ENCODE measurements around the gene ATP6AP1. TPM values are rescaled to one million over a fixed set of nuclear protein-coding genes. Genes with fewer than 3 reads are reported as not detected.
A peak's percentile ranks its signal among the peaks of the same experiment; 100 is the strongest.

ATP6AP1 gene
- total and polyA plus RNA-seq, 2 of the 13 experiments (the other 11 are each of a cell fraction or from before 2014, with no cell fraction given): 56.7 to 110 TPM

DNA sequence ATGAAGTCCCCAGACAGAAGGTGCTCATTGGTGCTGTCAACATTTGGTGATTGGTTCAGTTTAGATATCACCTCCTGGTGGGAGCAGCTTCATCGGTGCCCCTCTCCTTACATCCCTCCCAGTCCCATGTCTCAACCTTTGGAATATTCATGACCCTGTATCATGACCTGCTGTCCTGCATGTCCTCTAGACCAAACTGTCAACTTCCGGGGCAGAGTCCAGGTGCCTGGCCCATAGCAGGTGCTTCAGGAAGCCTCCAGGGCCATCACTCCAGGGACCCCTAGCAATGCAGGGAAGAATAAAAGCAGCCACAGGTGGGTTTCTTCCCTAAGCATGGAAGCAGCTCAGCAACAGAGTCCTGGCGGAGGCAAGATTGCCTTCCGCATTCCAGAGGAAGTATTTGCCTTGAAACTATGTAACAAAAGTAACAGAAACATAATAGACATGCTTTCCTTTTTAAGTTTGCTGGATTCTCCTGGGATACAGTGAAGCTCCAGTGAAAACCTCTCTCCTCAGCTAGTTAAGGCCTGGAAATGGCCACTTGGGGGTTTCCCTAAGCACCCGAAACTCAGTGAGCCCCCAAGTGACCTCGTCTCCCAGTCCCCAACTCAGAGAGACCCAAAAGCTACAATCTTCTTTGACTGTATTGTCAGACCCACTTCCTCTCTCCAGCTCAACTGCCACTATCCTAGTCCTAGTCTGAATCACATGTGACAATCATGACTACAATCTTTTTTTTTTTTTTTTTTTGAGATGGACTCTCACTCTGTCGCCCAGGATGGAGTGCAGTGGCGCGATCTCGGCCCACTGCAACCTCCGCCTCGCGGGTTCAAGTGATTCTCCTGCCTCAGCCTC lies 1.3 kb upstream of the ATP6AP1 start:
- in situ Hi-C loops (cut with HindIII; ENCODE audit: extremely low pct_ligation_motif_present, low pct_unique_long_range_greater_than_20kb) (no loop called here), intact Hi-C loops (cut with micrococcal nuclease; ENCODE audit: unreplicated experiment) (no loop called here)
- Histone ChIP-seq H3K27ac (ENCODE audit: extremely low read length, insufficient read depth, low read length) (no peak overlapping the region), H3K36me3 (replicated peaks in 1 of 2; ENCODE audit: control insufficient read depth in 1 of 2, insufficient read depth in 2 of 2, low read length in 2 of 2) (no peaks in the 10 kb centered on the region), H4K20me1 (ENCODE audit: insufficient read depth, low read length) (no peaks in the 10 kb centered on the region), H3K4me3 (replicated peaks in 1 of 3; ENCODE audit: insufficient read depth in 1 of 3, low read depth in 2 of 3, low read length in 3 of 3) (no peak overlapping the region), H3K4me1 (ENCODE audit: insufficient read depth, low read length) (peaks cover 33% of the 10 kb centered on the region), H3K9me3 (ENCODE audit: low read length) (no peaks in the 10 kb centered on the region), H3K9ac (ENCODE audit: insufficient read depth, low read depth, low read length) (no peak overlapping the region), H3K27me3 (ENCODE audit: control insufficient read depth in 1 of 2, insufficient read depth in 2 of 2, low read length in 2 of 2) (no peaks in the 10 kb centered on the region), H3K4me2 (ENCODE audit: low read depth, low read length) (peak overlapping the region; percentile 74), H2AFZ (ENCODE audit: low read length) (no peak overlapping the region), H3K79me2 (ENCODE audit: insufficient read depth, low read length) (peaks cover 15% of the 10 kb centered on the region)
- FAIRE-seq (no peak), ATAC-seq (no peak), DNase-seq (ENCODE audit: low spot score) (no peak)
- no TSS peak for BruUV-seq (replicated peaks)
- TF ChIP-seq NFRKB (IDR thresholded peaks at IDR 0.05) (no peak), GABPA (IDR thresholded peaks at IDR 0.05; ENCODE audit: low read depth, low read length) (no peak), GABPA (CRISPR knock-in tag; IDR thresholded peaks at IDR 0.05; ENCODE audit: low read depth) (peak; percentile 54; the same call in 1 of the 2 replicates), E2F1 (CRISPR knock-in tag; IDR thresholded peaks at IDR 0.05) (no peak), USF2 (IDR thresholded peaks at IDR 0.05; ENCODE audit: low read depth, low read length) (no peak), USF2 (CRISPR knock-in tag; IDR thresholded peaks at IDR 0.05; ENCODE audit: borderline replicate concordance) (no peak), STAG1 (CRISPR knock-in tag; IDR thresholded peaks at IDR 0.05) (no peak), HNF4A (CRISPR knock-in tag; IDR thresholded peaks at IDR 0.05) (peak; percentile 41; the same call in 1 of the 2 replicates), PITX1 (CRISPR knock-in tag; IDR thresholded peaks at IDR 0.05) (no peak), SKI (IDR thresholded peaks at IDR 0.05; ENCODE audit: partially characterized antibody) (no peak), ZNF460 (CRISPR knock-in tag; IDR thresholded peaks at IDR 0.05; ENCODE audit: borderline replicate concordance) (0 out of 2 replicates have a peak, but pooled peaks have one; percentile 63), ESRRA (CRISPR knock-in tag; IDR thresholded peaks at IDR 0.05; ENCODE audit: low read depth) (peak; percentile 75; the same call in 1 of the 2 replicates), RXRA (CRISPR knock-in tag; IDR thresholded peaks at IDR 0.05) (no peak), KDM4B (CRISPR knock-in tag; IDR thresholded peaks at IDR 0.05) (no peak)
- ChIA-PET CTCF (ENCODE audit: low intra/inter-chr PET ratio, low total read pairs) (no interaction called here), POLR2A (interaction anchor here (0.8 to 3.4 kb wide), 2 partner anchors 28 to 30 kb away, joined by 3 to 24 read pairs; partner anchors contain the start of gene RPL10)
- 94% methylated on average over 8 of the region's 13 CpGs for WGBS (ENCODE audit: low lambda C conversion rate)
